Measurements from ENCODE around the gene WDR5. TPM values are rescaled to one million over a fixed set of nuclear protein-coding genes. Genes with fewer than 3 reads are reported as not detected.

The WDR5 gene
- total and polyA plus RNA-seq, 2 experiments from 2014 or later = 37.0 to 56.6 TPM

GRCh38 chr9:134153450-134153849 is 17.6 kb downstream of the WDR5 start:
- no peak overlapping the region for H3K27ac ChIP-seq (ENCODE audit: low read depth)
- peaks cover 12% of the 10 kb centered on the region; the same call in 1 of the 2 replicates for H4K20me1 ChIP-seq (replicated peaks; ENCODE audit: insufficient read depth)
- DNase-seq (ENCODE audit: low spot score) (no peak), ATAC-seq (no peak)
- H3K4me3 ChIP-seq = no peak overlapping the region
- H3K27me3 ChIP-seq (ENCODE audit: insufficient read depth) = no peaks in the 10 kb centered on the region
- no peaks in the 10 kb centered on the region for H3K4me1 ChIP-seq (ENCODE audit: insufficient read depth)
- no peak overlapping the region for H3K4me2 ChIP-seq
- Mint-ChIP-seq H3K4me3 (no peak overlapping the region), H3K36me3 (ENCODE audit: low read depth) (peaks cover 82% of the 10 kb centered on the region), H3K27ac (no peak overlapping the region), H3K27me3 (ENCODE audit: insufficient read depth, low read depth, poor library complexity) (peaks cover 9% of the 10 kb centered on the region), H3K4me1 (no peaks in the 10 kb centered on the region; the same call in 1 of the 3 replicates), H3K9me3 (no peaks in the 10 kb centered on the region)
- peaks cover 23% of the 10 kb centered on the region for H3K36me3 ChIP-seq (ENCODE audit: insufficient read depth)
- H2AFZ ChIP-seq = no peak overlapping the region
- H3K9me2 ChIP-seq (ENCODE audit: insufficient read depth) = no peaks in the 10 kb centered on the region
- H3K79me2 ChIP-seq (replicated peaks; ENCODE audit: insufficient read depth) = no peaks in the 10 kb centered on the region; the same call in 1 of the 2 replicates
- TF ChIP-seq ZNF462 (CRISPR knock-in tag; IDR thresholded peaks at IDR 0.05) (no peak), ZNF114 (CRISPR knock-in tag; IDR thresholded peaks at IDR 0.05) (no peak), CREB1 (CRISPR knock-in tag; IDR thresholded peaks at IDR 0.05; ENCODE audit: low read depth) (no peak), JUNB (IDR thresholded peaks at IDR 0.05; ENCODE audit: unreplicated experiment) (no peak), ETS1 (IDR thresholded peaks at IDR 0.05) (no peak), NANOG (IDR thresholded peaks at IDR 0.05; ENCODE audit: borderline replicate concordance) (no peak)
- TF ChIP-seq, protein P1, sequence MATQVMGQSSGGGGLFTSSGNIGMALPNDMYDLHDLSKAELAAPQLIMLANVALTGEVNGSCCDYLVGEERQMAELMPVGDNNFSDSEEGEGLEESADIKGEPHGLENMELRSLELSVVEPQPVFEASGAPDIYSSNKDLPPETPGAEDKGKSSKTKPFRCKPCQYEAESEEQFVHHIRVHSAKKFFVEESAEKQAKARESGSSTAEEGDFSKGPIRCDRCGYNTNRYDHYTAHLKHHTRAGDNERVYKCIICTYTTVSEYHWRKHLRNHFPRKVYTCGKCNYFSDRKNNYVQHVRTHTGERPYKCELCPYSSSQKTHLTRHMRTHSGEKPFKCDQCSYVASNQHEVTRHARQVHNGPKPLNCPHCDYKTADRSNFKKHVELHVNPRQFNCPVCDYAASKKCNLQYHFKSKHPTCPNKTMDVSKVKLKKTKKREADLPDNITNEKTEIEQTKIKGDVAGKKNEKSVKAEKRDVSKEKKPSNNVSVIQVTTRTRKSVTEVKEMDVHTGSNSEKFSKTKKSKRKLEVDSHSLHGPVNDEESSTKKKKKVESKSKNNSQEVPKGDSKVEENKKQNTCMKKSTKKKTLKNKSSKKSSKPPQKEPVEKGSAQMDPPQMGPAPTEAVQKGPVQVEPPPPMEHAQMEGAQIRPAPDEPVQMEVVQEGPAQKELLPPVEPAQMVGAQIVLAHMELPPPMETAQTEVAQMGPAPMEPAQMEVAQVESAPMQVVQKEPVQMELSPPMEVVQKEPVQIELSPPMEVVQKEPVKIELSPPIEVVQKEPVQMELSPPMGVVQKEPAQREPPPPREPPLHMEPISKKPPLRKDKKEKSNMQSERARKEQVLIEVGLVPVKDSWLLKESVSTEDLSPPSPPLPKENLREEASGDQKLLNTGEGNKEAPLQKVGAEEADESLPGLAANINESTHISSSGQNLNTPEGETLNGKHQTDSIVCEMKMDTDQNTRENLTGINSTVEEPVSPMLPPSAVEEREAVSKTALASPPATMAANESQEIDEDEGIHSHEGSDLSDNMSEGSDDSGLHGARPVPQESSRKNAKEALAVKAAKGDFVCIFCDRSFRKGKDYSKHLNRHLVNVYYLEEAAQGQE (IDR thresholded peaks at IDR 0.05; ENCODE audit: unreplicated experiment) = no peak
- no peaks in the 10 kb centered on the region for H3F3A ChIP-seq (replicated peaks; ENCODE audit: low read depth)
